ENCODE data around the gene SPRR5. TPM values are rescaled to one million over a fixed set of nuclear protein-coding genes. Genes with fewer than 3 reads are reported as not detected.

SPRR5 gene
- total RNA-seq, 3 donors from 2014 or later = not detected

GRCh38 chr1:152912900-152913299 lies 34.1 kb upstream of the SPRR5 start:
- TF ChIP-seq CTCF (IDR thresholded peaks at IDR 0.05) = no peak
- H3K9me3 ChIP-seq = no peaks in the 10 kb centered on the region
- no peak overlapping the region for H3K4me3 ChIP-seq
- no peak for ATAC-seq
- intact Hi-C loops (cut with DNase I, micrococcal nuclease) = no loop called here
- no peak for DNase-seq
- no peaks in the 10 kb centered on the region for H3K4me1 ChIP-seq (ENCODE audit: low read depth)
- H3K36me3 ChIP-seq (ENCODE audit: low read depth) = no peaks in the 10 kb centered on the region

GRCh38 chr1:152917794-152918193 lies 29.2 kb upstream of the SPRR5 start:
- ATAC-seq (no peak), DNase-seq (no peak)
- intact Hi-C loops (cut with DNase I, micrococcal nuclease) = no loop called here
- TF ChIP-seq CTCF (IDR thresholded peaks at IDR 0.05) = no peak
- H3K4me1 ChIP-seq (ENCODE audit: low read depth) = no peaks in the 10 kb centered on the region
- no peaks in the 10 kb centered on the region for H3K9me3 ChIP-seq
- H3K4me3 ChIP-seq = no peak overlapping the region
- no peaks in the 10 kb centered on the region for H3K36me3 ChIP-seq (ENCODE audit: low read depth)

- ATAC-seq (no peak), DNase-seq (no peak)
- no peaks in the 10 kb centered on the region for H3K36me3 ChIP-seq (ENCODE audit: low read depth)
- intact Hi-C loops (cut with DNase I, micrococcal nuclease) = no loop called here
- TF ChIP-seq CTCF (IDR thresholded peaks at IDR 0.05) = no peak
- no peaks in the 10 kb centered on the region for H3K4me1 ChIP-seq (ENCODE audit: low read depth)
- no peak overlapping the region for H3K4me3 ChIP-seq
- H3K9me3 ChIP-seq = no peaks in the 10 kb centered on the region
Measured at GRCh38 chr1:152919071-152919470, 27.9 kb upstream of the SPRR5 start.

GRCh38 chr1:152924191-152924590 lies 22.8 kb upstream of the SPRR5 start:
- intact Hi-C loops (cut with DNase I, micrococcal nuclease) = no loop called here
- DNase-seq (no peak), ATAC-seq (no peak)
- Histone ChIP-seq H3K36me3 (ENCODE audit: low read depth) (no peaks in the 10 kb centered on the region), H3K9me3 (no peaks in the 10 kb centered on the region), H3K4me1 (ENCODE audit: low read depth) (no peaks in the 10 kb centered on the region), H3K4me3 (no peak overlapping the region)
- no peak for TF ChIP-seq CTCF (IDR thresholded peaks at IDR 0.05)

GRCh38 chr1:152926091-152926490 lies 20.9 kb upstream of the SPRR5 start:
- H3K4me1 ChIP-seq (ENCODE audit: low read depth) = no peaks in the 10 kb centered on the region
- intact Hi-C loops (cut with DNase I, micrococcal nuclease) = no loop called here
- TF ChIP-seq CTCF (IDR thresholded peaks at IDR 0.05) = no peak
- H3K4me3 ChIP-seq = no peak overlapping the region
- DNase-seq (no peak), ATAC-seq (no peak)
- H3K9me3 ChIP-seq = no peaks in the 10 kb centered on the region
- H3K36me3 ChIP-seq (ENCODE audit: low read depth) = no peaks in the 10 kb centered on the region

GRCh38 chr1:152928671-152929070 lies 18.3 kb upstream of the SPRR5 start:
- ATAC-seq = no peak
- Histone ChIP-seq H3K9me3 (no peaks in the 10 kb centered on the region), H3K4me1 (ENCODE audit: low read depth) (no peaks in the 10 kb centered on the region), H3K36me3 (ENCODE audit: low read depth) (no peaks in the 10 kb centered on the region), H3K4me3 (no peak overlapping the region)
- TF ChIP-seq CTCF (IDR thresholded peaks at IDR 0.05) = no peak
- no peak for DNase-seq
- intact Hi-C loops (cut with DNase I, micrococcal nuclease) = no loop called here
